ENCODE measurements around the gene LELP1.

DNA sequence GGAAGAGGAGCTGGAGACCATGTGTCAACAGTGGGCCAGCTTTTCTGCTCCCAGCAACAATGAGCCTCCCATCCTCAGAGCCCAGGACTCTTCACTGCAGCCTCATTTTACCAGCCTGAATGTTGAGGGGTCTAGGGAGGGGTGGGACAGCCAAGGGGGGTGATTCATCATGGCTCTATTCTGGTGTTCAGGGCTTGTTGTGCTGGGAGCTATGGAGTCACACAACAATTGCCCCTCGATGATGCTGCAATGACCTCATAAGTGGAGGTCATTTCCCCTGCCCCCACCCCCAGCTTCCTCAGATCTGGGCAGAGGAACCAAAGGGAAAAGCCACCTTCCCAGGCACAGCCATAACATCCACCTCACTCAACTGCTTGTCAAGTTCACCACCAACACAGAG, at the start of gene LELP1:
- TF ChIP-seq, protein P1, sequence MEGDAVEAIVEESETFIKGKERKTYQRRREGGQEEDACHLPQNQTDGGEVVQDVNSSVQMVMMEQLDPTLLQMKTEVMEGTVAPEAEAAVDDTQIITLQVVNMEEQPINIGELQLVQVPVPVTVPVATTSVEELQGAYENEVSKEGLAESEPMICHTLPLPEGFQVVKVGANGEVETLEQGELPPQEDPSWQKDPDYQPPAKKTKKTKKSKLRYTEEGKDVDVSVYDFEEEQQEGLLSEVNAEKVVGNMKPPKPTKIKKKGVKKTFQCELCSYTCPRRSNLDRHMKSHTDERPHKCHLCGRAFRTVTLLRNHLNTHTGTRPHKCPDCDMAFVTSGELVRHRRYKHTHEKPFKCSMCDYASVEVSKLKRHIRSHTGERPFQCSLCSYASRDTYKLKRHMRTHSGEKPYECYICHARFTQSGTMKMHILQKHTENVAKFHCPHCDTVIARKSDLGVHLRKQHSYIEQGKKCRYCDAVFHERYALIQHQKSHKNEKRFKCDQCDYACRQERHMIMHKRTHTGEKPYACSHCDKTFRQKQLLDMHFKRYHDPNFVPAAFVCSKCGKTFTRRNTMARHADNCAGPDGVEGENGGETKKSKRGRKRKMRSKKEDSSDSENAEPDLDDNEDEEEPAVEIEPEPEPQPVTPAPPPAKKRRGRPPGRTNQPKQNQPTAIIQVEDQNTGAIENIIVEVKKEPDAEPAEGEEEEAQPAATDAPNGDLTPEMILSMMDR (conservative IDR thresholded peaks at IDR 0.05; ENCODE audit: low read length): no peak
- TF ChIP-seq EZH2phosphoT487 (IDR thresholded peaks at IDR 0.05; ENCODE audit: borderline replicate concordance, low read depth, low read length): no peak

All from OCI-LY7 (cell line).